ENCODE data around the gene UNC93A.

GRCh38 chr6:167329014-167329413, 37.9 kb downstream of the UNC93A start:
- TF ChIP-seq CTCF (IDR thresholded peaks at IDR 0.05) (no peak), POLR2A (IDR thresholded peaks at IDR 0.05) (no peak)
